IPS DF 4.7 (cell line): ENCODE measurements around the gene CNTNAP2.
A peak's percentile ranks its signal among the peaks of the same experiment; 100 is the strongest.

Source experiments
- DNase-seq: peaks from one replicate; pipeline ENCODE4 v3.0.0-alpha.2; 2013; ENCODE audit warnings: low spot score; ENCODE audit errors: extremely low read depth

The CNTNAP2 gene

DNA sequence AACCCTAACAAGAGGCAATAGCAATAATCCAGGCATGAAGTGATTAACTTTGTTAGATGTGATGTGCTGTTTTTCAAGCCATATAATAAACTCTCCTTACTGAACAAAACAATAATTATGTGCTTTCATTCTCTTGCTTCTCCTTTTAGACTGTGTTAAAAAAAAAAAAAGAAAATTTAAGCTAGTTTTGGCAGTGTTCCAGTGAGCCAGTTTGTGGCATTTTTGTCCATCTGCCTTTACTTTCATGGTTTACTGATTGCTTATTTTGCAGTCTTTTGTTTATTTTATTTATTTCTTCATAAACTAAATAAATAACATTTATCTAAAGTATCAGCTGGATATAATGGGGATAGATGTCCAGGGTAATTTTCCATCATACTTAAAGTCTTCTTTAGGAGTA, 625.3 kb downstream of the CNTNAP2 start:
- no peak for DNase-seq

DNA sequence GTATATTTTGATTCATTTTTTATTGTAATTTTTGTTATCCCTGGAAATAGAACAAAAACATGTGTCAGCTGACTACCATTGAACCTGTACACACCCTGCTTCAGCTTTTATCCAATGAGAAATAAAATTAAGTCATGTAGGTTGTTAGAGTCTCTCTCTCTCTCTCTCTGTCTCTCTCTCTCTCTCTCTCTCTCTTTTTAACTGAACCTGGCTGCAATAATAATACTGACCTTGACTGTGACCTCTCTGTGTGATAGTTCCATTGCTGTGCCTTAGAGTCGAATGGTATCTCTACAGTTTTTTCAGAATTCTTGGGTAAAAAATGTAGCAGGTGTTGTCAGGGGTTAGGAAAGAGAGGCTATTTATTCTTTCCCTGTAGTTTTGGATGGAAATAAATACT, 637.8 kb downstream of the CNTNAP2 start:
- no peak for DNase-seq

DNA sequence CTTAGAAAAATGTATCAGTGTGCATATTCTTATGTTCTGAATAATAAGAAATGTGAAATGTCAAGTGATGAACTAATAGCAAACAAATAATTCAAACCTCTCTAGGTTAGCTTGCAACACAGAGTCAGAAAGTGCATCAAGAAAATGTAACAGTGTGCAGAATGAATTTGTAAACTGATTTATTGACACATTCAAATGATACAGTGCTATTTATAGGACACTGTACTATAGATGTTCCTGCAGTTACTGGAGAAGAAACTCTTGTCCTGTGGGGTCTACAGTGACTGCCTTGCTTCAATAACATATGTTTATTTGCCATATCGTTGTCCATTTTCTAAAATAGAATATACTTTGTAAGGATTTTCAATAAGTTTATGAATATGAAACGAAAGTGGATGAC, 639.0 kb downstream of the CNTNAP2 start:
- DNase-seq, result no peak

DNA sequence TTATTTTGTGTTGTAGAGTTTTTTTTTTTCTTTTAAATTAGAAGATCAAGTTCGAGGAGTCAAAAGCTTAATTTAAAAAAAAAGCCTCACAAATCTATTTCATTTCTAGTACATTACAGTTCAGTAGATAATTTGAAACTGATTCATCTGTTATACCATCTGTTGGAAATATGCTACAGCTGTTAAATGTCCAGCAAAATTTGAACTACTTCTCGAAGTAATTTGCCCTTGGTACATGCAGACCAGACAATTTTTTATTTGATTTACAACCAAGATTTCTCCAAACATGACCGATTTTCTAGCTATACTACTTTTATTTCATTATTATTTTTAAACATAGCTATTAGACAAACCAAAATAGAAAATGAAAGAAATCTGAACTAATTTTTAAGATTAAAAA, 647.9 kb downstream of the CNTNAP2 start:
- no peak for DNase-seq

DNA sequence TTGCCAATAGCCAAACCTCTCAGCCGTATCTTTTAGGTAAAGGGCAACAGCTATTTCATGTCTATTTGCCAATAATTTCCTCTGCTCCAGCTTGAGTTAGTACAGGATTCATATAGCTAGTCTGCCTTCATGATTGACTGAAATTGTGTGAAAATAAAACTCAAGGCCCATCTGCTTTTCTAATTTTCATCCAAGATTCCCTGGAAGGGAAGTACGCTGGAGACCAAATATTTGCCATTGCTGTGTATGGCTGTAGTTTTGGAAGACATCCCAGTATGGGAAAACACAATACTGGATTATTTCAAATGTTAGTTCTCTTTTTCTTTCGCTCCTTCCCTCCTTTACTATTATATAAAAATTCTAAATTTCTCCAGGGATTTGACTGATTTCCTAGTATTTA, 652.4 kb downstream of the CNTNAP2 start:
- no peak for DNase-seq

DNA sequence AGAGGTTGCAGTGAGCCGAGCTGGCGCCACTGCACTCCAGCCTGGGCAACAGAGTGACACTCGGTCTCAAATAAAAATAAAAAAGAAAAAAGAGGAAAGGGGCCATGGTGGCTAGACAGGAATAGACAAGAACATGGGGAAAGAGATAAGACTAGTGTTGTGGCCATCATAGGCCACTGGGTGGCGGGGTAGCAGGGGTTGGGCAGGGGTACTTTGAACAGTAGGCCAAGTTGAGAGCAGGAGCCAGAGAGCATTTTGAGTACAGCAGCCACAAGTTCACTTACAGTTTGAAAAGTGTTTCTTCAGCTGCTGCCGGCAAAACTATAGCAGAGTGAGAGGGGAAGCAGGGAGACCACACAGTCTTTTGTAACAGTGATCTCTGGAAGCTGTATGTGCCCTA, 656.0 kb downstream of the CNTNAP2 start:
- DNase-seq, result peak; percentile 44

DNA sequence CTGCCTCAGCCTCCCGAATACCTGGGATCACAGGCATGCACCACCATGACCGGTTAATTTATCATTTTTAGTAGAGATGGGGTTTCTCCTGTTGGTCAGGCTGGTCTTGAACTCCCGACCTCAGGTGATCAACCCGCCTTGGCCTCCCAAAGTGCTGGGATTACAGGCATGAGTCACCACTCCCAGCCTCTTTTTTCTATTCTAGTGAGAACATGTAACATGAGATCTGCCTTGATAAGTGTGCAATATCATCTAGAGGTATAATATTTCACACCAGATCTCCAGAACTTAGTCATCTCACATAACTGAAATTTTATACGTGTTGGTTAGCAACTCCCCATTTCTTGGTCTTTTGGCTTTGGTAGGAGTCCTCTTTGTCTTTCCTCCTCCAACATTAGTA, 656.9 kb downstream of the CNTNAP2 start:
- no peak for DNase-seq

DNA sequence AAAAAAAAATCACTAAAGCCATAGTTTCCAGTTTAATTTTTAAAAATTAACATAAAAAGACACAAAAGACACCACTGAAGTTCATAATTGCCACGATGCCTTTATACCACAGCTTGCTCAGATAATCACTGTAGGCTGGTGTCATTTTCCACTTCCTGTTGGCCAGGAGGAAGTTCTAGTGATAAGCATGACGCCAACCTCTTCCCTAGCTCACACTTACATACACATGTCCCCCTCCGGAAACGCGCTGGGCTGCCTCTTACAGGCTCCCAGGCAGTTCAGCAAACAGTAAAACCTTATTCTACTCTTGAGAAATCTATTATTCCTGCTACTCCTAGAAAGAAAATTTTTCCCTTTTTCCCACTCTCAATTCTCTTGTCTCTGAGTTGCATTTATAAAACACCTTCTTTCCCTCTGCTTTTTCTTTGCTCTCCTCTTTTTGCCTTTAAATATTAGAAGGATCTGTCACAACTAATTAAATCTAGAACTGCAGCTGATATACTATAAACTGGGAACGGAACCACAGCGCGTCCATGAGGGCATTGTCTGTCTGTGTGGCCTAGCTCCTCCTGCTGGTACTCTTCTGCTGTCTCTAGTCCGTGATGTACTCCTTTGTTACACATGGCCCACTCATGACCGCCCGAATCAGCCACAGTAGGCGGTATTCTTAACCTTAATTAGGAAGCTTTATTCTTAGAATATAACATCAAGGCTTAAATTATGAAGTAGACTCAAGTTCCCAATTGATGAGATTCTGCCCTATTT, 664.9 kb downstream of the CNTNAP2 start:
- DNase-seq, result no peak

DNA sequence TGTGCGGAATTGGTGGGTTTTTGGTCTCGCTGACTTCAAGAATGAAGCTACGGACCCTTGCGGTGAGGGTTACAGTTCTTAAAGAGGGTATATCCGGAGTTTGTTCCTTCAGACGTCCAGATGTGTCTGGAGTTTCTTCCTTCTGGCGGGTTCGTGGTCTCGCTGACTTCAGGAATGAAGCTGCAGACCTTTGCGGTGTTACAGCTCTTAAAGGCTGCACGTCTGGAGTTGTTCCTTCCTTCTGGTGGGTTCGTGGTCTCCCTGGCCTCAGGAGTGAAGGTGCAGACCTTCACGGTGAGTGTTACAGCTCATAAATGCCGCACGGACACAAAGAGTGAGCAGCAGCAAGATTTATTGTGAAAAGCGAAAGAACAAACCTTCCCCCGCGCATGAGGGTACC, 670.7 kb downstream of the CNTNAP2 start:
- DNase-seq, result no peak

DNA sequence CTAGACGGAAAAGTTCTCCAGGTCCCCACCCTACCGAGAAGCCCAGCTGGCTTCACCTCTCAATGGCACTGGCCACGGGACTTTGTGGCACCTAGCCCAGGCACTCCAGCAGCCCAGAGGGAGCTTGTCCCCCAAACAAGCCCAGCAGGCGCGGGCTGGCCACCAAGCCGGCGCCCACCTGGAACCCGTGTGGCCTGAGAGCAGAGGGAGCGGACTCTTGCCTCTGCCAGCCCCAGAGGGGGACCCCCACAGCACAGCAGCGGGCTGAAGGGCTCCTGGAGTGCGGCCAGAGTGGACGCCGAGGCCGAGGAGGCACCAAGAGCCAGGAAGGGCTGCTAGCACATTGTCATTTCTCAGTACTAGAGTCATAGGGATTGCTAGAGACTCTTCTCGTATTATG, 671.4 kb downstream of the CNTNAP2 start:
- no peak for DNase-seq

DNA sequence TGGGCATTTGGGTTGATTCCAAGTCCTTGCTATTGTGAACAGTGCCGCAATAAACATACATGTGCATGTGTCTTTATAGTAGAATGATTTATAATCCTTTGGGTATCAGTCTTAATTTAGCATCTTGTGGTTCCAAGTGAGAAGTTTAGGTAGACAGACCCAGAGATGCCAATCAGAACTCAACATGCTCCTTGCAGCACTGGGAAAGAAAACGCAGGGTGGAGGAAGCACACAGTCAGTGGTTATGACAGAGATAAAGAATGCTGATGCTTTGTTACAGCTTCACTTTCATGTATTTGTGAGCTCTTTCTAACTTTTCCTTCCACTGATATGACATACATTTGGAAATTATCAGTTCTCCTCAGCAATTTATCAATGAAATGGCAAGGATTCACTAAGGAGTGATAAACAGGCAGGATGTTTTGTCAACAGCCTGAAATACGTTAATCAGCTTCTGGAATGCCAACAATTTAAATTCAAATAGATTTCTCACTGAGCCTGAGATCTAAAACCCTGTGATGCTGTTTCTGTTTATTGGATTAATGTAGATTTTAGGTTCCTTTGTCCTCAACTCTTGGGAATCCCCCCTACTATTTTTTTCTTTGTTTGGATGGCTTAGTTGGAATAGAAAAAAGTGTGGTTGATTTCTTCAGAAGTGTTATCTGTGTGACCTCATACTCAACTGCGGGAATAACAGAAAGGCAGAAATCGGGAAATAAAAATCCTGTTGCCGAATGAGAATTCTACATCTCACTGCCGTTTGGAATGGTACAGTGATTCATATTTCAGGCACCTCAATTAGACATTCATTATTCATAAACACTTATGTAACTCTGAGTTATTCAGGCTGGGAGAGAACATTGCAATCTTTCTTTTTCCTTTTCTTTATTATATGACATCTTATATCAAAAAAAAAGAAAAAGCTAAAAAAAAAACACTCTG, 675.0 kb downstream of the CNTNAP2 start:
- no peak for DNase-seq

DNA sequence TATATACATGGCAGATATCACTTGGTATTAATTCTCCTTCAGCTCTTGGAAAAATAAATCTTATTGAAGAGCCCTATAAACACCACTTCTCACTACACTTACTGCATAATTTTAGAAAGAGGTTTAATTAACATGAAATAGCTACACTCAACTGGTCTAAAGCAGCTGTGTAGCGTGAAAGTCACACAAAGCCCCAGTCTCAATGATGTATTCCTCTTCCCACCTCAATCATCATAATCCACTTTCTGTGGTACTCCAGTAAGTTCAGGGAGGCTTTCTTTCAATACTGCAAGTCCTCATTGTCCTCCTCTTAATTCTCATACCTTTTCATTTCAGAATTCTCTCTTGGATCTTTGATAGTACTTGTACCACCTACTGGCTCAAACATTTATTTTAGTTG, 688.0 kb downstream of the CNTNAP2 start:
- no peak for DNase-seq

DNA sequence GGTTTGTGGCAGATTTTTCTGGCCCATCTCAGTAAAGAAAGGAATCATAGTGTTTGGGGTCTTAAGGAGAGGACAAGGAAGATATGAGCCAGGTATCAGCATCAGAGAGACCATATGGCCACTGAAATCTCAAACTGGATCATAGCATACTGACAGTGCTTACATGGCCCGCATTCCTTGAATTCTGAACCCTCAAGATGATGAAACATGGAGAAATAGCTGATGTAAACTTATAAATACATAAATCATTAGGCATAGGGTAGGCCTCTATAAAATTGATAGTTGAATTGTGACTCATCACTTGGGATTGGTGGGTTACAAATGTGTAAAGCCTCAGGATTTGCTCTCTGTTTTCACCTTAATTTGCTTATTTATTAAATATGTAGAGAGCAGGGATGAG, 688.5 kb downstream of the CNTNAP2 start:
- DNase-seq, result no peak

DNA sequence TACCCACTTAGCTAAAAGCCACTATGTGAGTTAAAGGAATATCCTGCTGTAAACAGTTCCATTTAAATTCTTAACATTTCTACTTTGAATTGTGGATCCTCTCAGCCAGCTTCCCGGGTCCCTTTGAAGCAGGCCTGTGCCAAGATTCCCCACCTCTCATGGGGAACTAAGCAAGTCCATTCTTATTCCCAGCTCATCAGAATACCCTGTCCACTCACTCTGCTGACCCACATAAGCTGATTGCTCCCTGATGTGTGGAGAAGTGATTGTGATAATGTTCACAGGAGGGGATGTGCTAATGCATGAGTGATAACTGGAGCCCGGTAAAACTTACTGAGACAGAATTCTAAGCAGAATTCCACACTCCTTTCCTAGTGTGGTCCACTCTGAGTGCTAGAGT, 709.7 kb downstream of the CNTNAP2 start:
- DNase-seq, result no peak

DNA sequence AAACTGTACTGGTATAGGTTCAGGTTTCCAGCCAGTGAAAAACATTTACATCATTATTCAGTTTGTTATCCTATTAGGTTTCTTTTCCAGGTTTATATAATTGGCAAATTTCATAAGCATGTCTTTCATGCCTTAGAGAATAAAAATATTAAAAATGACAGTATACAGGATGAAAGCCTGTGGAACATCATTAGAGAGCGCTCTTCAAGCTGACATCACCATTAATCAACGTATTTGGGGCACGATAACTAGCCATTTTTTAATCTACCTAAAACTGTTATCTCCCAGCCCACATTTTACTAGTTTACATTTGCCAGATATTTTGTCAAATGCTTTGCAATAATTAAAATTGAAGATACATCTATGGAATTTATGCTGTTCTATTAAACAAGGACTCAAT, 714.1 kb downstream of the CNTNAP2 start:
- no peak for DNase-seq

DNA sequence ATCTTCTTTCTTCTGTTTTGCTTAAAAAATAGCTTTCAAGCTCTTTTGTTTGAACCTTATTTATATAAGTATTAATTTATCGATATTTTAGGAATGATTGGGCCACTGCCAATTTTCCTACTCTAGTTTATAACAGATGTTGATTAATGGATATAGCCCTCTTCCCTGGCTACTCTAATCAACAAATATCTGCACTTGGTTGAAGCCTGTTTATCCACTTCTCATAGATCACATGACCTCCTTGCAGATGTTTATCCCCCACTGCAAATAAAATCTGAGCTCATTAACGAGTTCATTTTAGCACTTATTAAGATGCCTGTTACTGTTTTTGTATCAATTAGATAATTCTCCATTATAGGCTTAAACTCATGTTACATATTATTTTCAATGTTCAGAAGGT, 715.3 kb downstream of the CNTNAP2 start:
- DNase-seq, result no peak

DNA sequence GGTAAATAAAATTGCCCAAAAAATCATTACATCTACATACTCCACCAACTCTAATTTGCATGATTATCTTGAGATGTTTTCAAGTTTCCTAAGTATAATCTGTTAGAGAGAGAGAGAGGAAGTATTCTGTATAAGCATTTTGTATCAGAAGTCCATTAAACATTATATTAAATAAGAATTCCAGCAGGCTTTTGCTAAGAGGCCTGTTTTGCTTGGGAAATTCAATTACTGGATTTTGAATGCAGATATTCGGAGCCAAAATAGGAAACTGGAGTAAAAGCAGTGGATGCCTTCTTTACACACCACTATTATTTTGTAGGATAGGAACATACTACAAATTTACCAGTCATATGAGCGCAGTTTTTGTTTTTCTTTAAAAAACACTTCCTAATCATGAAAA, 727.8 kb downstream of the CNTNAP2 start:
- DNase-seq, result no peak

DNA sequence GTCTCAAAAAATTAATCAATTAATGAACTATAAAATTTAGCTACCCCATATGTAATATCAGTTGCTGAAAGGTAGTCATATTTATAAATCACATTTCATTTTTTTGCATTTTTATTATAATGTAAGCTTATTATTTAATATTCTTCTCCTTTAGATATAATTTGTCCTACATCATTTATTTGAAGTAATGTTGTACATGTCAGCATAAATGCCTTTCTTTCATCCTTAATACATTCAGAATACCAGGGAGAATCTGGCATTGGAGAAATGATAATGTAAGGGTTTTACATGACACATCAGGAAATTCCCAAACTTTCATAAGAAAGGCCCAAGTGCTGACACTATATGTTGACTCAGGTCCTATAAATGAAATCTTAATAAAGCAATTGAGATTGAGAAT, 742.1 kb downstream of the CNTNAP2 start:
- no peak for DNase-seq

DNA sequence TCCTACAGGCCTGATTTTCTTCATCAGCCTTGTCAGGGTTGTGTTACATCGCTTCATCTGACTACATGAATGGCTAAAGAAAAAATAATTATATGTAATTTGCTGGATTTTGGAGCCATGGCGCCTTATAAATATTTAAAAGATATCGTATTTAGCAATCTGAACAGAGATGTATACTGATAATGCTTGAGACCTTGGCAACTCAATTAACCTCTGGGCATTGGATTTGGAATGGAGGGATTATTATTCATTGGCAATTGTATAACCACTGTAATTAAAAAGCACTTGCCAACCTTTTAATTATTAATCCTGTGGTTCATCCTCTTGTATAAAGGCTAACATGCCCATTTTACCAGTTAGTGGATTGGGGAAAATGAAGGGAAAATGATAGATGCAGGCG, 745.1 kb downstream of the CNTNAP2 start:
- no peak for DNase-seq

DNA sequence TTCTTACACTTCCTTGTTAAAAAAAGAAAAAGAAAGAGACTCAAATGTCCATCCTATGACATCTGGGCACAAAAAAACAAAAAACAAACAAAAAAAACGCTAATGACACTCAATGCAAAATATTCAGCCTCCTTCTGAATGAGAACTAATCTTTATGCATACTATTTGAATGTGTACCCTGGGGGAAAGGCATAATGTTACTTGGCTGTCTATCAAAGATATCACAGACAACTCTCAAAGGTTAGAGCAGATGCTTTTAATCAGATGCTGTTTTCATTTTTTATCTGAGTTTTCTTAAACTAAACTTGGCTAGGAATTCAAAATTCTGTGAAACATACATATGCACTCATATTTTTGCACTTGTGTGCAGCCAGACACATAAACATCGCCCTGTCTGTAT, 745.8 kb downstream of the CNTNAP2 start:
- no peak for DNase-seq

DNA sequence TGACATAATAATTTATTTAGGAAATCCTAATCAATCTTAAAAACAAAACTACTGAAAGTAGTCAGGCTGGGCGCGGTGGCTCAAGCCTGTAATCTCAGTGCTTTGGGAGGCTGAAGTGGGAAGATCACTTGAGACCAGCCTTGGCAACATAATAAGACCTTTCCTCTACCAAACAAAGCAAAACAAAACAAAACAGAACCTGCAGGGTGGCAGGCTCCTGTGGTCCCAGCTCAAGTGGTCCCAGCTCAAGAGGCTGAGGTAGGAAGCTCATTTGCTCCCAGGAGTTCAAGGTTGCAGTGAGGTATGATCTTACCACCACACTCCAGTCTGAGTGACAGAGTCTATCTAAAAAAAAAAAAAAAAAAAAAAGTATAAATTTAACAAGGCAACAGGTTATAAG, 748.0 kb downstream of the CNTNAP2 start:
- DNase-seq, result peak; percentile 11

DNA sequence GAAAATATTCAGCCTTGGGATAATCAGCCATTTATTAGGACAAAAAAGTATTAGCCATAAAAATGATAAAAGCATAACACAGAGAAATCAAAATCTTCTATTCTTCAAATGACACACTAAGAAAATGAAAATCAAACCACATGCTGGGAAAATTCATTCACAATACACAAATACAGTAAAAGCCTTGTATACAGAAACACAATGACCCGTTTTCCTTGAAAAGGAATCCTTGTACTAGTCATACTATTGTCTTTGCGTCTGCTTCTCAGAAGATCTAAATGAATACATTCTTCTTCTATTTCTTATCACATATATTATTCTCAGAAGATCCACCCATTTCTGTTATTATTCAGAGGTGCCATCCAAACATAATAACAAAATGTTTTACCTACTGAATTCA, 749.1 kb downstream of the CNTNAP2 start:
- no peak for DNase-seq

DNA sequence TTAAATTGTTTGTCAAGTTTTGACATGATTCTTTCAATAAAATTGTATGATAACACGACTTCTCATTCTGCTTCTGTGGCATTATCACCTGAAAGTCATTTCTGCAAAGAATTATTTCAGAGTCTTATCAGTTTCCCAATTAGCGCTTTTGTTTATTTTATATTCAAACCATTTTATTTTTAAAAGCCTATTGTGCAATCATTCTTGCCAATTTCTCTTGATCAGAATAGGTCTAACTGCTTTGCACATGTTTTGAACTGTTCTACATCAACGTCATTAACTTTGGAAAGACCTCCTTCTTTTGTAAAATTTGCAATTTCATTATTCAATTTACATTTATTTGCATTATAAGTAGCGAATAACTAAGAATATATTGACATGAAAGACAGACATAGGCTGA, 758.1 kb downstream of the CNTNAP2 start:
- no peak for DNase-seq
